Measurements from ENCODE around the gene SLC9A3.

GRCh38 chr5:423626-424261 is 100.5 kb downstream of the SLC9A3 start:
- TF ChIP-seq, protein P1, sequence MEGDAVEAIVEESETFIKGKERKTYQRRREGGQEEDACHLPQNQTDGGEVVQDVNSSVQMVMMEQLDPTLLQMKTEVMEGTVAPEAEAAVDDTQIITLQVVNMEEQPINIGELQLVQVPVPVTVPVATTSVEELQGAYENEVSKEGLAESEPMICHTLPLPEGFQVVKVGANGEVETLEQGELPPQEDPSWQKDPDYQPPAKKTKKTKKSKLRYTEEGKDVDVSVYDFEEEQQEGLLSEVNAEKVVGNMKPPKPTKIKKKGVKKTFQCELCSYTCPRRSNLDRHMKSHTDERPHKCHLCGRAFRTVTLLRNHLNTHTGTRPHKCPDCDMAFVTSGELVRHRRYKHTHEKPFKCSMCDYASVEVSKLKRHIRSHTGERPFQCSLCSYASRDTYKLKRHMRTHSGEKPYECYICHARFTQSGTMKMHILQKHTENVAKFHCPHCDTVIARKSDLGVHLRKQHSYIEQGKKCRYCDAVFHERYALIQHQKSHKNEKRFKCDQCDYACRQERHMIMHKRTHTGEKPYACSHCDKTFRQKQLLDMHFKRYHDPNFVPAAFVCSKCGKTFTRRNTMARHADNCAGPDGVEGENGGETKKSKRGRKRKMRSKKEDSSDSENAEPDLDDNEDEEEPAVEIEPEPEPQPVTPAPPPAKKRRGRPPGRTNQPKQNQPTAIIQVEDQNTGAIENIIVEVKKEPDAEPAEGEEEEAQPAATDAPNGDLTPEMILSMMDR (IDR thresholded peaks at IDR 0.05) = no peak
- no peak for TF ChIP-seq POLR2AphosphoS5 (IDR thresholded peaks at IDR 0.05; ENCODE audit: insufficient read depth in 1 of 2, low read depth in 1 of 2)
- no peak for TF ChIP-seq POLR2A (IDR thresholded peaks at IDR 0.05)
